K562 (cell line): ENCODE measurements around the gene ACBD5. TPM values are rescaled to one million over a fixed set of nuclear protein-coding genes. Genes with fewer than 3 reads are reported as not detected.
"Not testable (repeated sequence)": the region's sequence is repeated elsewhere in the genome, so short reads cannot be mapped to it uniquely, and the experiment has no call there.

Source experiments
- ATAC-seq: fragments of 200-7000 bp; cut with Tn5 transposase; 3 replicates; pipeline ENCODE4 v1.9.1; 2020; ENCODE audit warnings: moderate library complexity
- BruUV-seq: library from RNA; stranded (reverse); fragments of 400-500 nt; replicated peaks from 2 replicates; lab custom pipeline; 2021; lab: Mats Ljungman, UMichigan
- CTCF ChIA-PET: fragments of 300-600 bp; formaldehyde crosslinking; extraction: SDS; loops from one replicate; lab custom pipeline; 2021; ENCODE audit warnings: low intra/inter-chr PET ratio; lab: Yijun Ruan, JAX
- POLR2A ChIA-PET: fragments of 300-600, 350-650 bp; sonication (Branson Sonifier 250); formaldehyde crosslinking; extraction: SDS; loops from one replicate; lab custom pipeline; 2021; ENCODE audit warnings: antibody characterized with exemption, inconsistent platforms; lab: Yijun Ruan, JAX
- DNase-seq, 4 experiments: peaks; one replicate each; pipeline versions ENCODE4 v3.0.0 to v3.0.0-alpha.2; 2011 to 2018; ENCODE audit warnings: low spot score in 3 of 4, mixed read lengths in 3 of 4; ENCODE audit errors: extremely low read depth in 1 of 4
- FAIRE-seq: peaks from 2 replicates; lab custom pipeline; 2011; peaks lifted over from hg19 to GRCh38; lab: Jason Lieb, UNC
- H2AFZ ChIP-seq: 2 replicates; pipeline ENCODE4 v1.6.0; 2011; ENCODE audit warnings: low read depth, low read length, control low read depth, inconsistent platforms
- H3K27ac ChIP-seq: fragments of 200-600 bp; 3 replicates; pipeline ENCODE4 v1.8.0; 2011; ENCODE audit warnings: low read depth, mild to moderate bottlenecking, control low read depth, inconsistent platforms, low read length, moderate library complexity, mixed read lengths; ENCODE audit errors: extremely low read depth
- H3K27me3 ChIP-seq, 2 experiments: fragments of 300-600 bp in 1 of 2; 2 replicates in 1 of 2; 3 replicates in 1 of 2; pipeline versions ENCODE4 v1.6.0 to v1.8.0; 2011; ENCODE audit warnings: inconsistent platforms in 2 of 2, low read length in 2 of 2, mild to moderate bottlenecking in 1 of 2, mixed read lengths in 1 of 2, moderate library complexity in 1 of 2; ENCODE audit not compliant: control insufficient read depth in 2 of 2, insufficient read depth in 2 of 2
- H3K36me3 ChIP-seq: fragments of 300-600 bp; 3 replicates; pipeline ENCODE4 v1.8.0; 2011; ENCODE audit warnings: mild to moderate bottlenecking, low read length, inconsistent platforms; ENCODE audit not compliant: control insufficient read depth, insufficient read depth
- H3K4me1 ChIP-seq, 2 experiments: fragments of 200-600 bp in 1 of 2; replicated peaks in 1 of 2; 2 replicates in 1 of 2; 3 replicates in 1 of 2; pipeline versions ENCODE4 v1.5.1 to v1.8.0; 2011; ENCODE audit warnings: inconsistent platforms in 2 of 2, low read length in 2 of 2, mild to moderate bottlenecking in 1 of 2, mixed read lengths in 1 of 2, moderate library complexity in 1 of 2; ENCODE audit not compliant: control insufficient read depth in 2 of 2, insufficient read depth in 2 of 2
- H3K4me2 ChIP-seq: 2 replicates; pipeline ENCODE4 v1.6.1; 2011; ENCODE audit warnings: low read length, control low read depth, inconsistent platforms, mixed read lengths; ENCODE audit not compliant: insufficient read depth
- H3K4me3 ChIP-seq: fragments of 200-600 bp; sonication (generic), shearing (Covaris generic); 2 replicates; pipeline ENCODE4 v1.5.1; 2016; ENCODE audit warnings: control low read depth, inconsistent platforms
- H3K79me2 ChIP-seq: fragments of 200-600 bp; 3 replicates; pipeline ENCODE4 v1.8.0; 2011; ENCODE audit warnings: low read length, inconsistent platforms; ENCODE audit not compliant: control insufficient read depth, insufficient read depth
- H3K9ac ChIP-seq, 2 experiments: 2 replicates each; pipeline versions ENCODE4 v1.6.0 to v1.6.1; 2011; ENCODE audit warnings: low read depth in 2 of 2, low read length in 2 of 2, control low read depth in 1 of 2, inconsistent platforms in 1 of 2, mild to moderate bottlenecking in 1 of 2, mixed read lengths in 1 of 2; ENCODE audit not compliant: insufficient read depth in 1 of 2
- H3K9me1 ChIP-seq: one replicate; pipeline ENCODE4 v1.6.0; 2011; ENCODE audit warnings: inconsistent platforms, mild to moderate bottlenecking, low read length, moderate library complexity; ENCODE audit not compliant: control insufficient read depth, insufficient read depth
- H3K9me3 ChIP-seq: replicated peaks from 2 replicates; pipeline ENCODE4 v1.5.1; 2011; ENCODE audit warnings: low read depth, low read length, inconsistent platforms; ENCODE audit not compliant: control insufficient read depth, insufficient read depth
- H4K20me1 ChIP-seq: replicated peaks from 2 replicates; pipeline ENCODE4 v1.6.1; 2011; ENCODE audit warnings: low read length, inconsistent platforms, mixed read lengths; ENCODE audit not compliant: control insufficient read depth, insufficient read depth
- TEAD1 ChIP-seq, 2 experiments: fragments of 450-650 bp in 1 of 2; sonication (generic) in 1 of 2; formaldehyde crosslinking; IDR thresholded peaks; 2 replicates each; pipeline versions ENCODE4 v1.4.0 to v1.8.0; 2020 to 2022; ENCODE audit warnings: mild to moderate bottlenecking in 2 of 2, missing genetic modification reagents in 1 of 2
- WGBS: fragments of 100-300 bp; shearing (Covaris generic); methylation state at CpG from one replicate; pipeline ENCODE4 v1.1.6; 2016; ENCODE audit warnings: low coverage, mixed read lengths; ENCODE audit not compliant: insufficient coverage; ENCODE audit errors: missing lambda C conversion rate; 5-methylcytosine and 5-hydroxymethylcytosine counted together
- in situ Hi-C: fragments of 300-500 bp; cut with MboI; formaldehyde crosslinking; loops from 4 replicates; pipeline ENCODE4 v1.15.0; 2018; ENCODE audit warnings: inconsistent platforms, mixed read lengths
- intact Hi-C: fragments of 100-400 bp; cut with micrococcal nuclease; formaldehyde crosslinking; loops from 2 replicates; pipeline ENCODE4 v1.14.2; 2022
- polyA plus RNA-seq, 8 experiments: library from polyadenylated mRNA; depleted of rRNA in 4 of 8; stranded (reverse) in 5 of 8; unstranded in 3 of 8; fragments of >200 nt; fragmentation: Nextera tagmentation in 2 of 8; fragmentation: Illumina TruSeq in 1 of 8; extraction: Ambion mirVana in 2 of 8; extraction: Trizol in 1 of 8; gene quantifications; 2 replicates each; pipeline versions ENCODE4 v1.2.1 to v1.2.3, GENCODE V29; 2011 to 2014; ENCODE audit warnings: inconsistent platforms in 1 of 8, missing spikeins in 1 of 8
- total RNA-seq, 7 experiments: library from RNA; depleted of rRNA in 6 of 7; stranded (reverse); fragments of >200 nt in 6 of 7; fragmentation: Illumina TruSeq in 2 of 7; extraction: Trizol in 2 of 7; gene quantifications; 2 replicates each; pipeline versions ENCODE4 v1.2.1 to v1.2.3, GENCODE V29; 2011 to 2021; ENCODE audit warnings: low replicate concordance in 1 of 7

The ACBD5 gene
- total and polyA plus RNA-seq, 9 of the 15 experiments (the other 6 are each of a cell fraction or from before 2014, with no cell fraction given): 1.5 to 10.3 (median 7.8) TPM

DNA sequence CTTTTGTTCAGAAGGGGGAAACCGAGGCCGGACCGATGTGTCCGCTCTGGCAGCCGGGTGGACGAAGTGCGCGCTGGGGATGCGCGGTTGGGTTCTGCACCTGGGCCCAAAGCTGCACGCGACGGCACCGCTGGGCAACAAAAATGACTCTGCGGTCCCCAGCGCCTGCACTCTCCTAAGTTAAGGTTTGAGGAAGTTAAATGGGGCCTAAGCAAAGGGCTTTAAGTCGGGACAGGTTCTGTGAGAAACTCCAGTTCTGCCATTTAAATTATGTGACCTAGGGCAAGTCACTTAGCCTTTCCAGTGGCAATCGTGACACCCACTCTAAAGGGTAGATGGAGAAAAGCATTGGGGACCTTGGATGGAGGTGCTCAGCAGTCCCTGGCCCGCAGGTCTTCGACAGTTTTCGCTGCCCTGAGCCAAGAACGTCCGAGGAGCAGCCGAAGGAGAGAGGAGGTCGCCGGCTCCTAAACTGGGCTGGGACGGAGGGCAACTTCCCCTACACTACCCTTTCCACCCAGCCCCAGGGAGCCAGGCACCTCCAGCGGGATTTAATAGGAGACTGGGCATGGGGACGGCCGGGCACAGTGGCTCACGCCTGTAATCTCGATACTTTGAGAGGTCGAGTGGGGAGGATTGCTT, 534 bp upstream of the ACBD5 start (continued):
- TF ChIP-seq TEAD1 (CRISPR knock-in tag; IDR thresholded peaks at IDR 0.05): 0 out of 4 replicates have a peak, but pooled peaks of 1 of the 2 experiments have one; percentile 60

DNA sequence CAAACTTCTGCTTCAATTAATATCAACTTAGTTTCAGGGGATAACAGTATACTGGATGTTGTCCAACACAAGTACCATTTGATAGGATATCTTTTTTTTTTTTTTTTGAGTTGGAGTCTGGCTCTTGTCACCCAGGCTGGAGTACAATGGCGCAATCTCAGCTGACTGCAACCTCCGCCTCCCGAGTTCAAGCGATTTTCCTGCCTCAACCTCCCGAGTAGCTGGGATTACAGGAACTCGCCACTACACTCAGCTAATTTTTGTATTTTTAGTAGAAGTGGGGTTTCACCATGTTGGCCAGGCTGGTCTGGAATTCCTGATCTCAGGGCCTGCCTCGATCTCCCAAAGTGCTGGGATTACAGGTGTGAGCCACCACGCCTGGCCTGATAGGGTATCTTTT, 3.1 kb downstream of the ACBD5 start:
- FAIRE-seq, H3K27me3 ChIP-seq, in situ Hi-C loops, DNase-seq, H3K27ac ChIP-seq, H3K9me1 ChIP-seq, H3K4me3 ChIP-seq, H3K4me2 ChIP-seq, H3K36me3 ChIP-seq, H3K9me3 ChIP-seq, H3K9ac ChIP-seq, CTCF ChIA-PET, H4K20me1 ChIP-seq, H2AFZ ChIP-seq, intact Hi-C loops, ATAC-seq, BruUV-seq: not testable (repeated sequence)
- peaks cover 15% of the 10 kb centered on the region for H3K79me2 ChIP-seq
- POLR2A ChIA-PET: interaction anchor here (1.3 kb wide), 1 partner anchor 9 kb away, joined by 4 read pairs; no protein-coding TSS in a partner anchor
- peaks cover 4 to 18% of the 10 kb centered on the region in 2 experiments; a peak in 3 of 5 replicates for H3K4me1 ChIP-seq
- WGBS: 91% methylated on average over 6 of the region's 8 CpGs

GRCh38 chr10:27236589-27237128, 3.9 kb downstream of the ACBD5 start:
- Histone ChIP-seq H3K79me2 (peaks cover 15% of the 10 kb centered on the region), H3K4me1 (peaks cover 4 to 18% of the 10 kb centered on the region in 2 experiments; a peak in 3 of 5 replicates)
- in situ Hi-C loops, intact Hi-C loops, H3K27ac ChIP-seq, CTCF ChIA-PET, H3K4me2 ChIP-seq, H3K4me3 ChIP-seq, H3K36me3 ChIP-seq, BruUV-seq, H3K27me3 ChIP-seq, H2AFZ ChIP-seq, FAIRE-seq, H3K9ac ChIP-seq, H3K9me1 ChIP-seq, DNase-seq, H3K9me3 ChIP-seq, ATAC-seq, H4K20me1 ChIP-seq: not testable (repeated sequence)
- WGBS: 82% methylated on average over 9 of the region's 9 CpGs
- POLR2A ChIA-PET: interaction anchor here (0.6 kb wide), 1 partner anchor 12 kb away, joined by 3 read pairs; no protein-coding TSS in a partner anchor
